ENCODE data around the gene FGF2.

FGF2 gene

DNA sequence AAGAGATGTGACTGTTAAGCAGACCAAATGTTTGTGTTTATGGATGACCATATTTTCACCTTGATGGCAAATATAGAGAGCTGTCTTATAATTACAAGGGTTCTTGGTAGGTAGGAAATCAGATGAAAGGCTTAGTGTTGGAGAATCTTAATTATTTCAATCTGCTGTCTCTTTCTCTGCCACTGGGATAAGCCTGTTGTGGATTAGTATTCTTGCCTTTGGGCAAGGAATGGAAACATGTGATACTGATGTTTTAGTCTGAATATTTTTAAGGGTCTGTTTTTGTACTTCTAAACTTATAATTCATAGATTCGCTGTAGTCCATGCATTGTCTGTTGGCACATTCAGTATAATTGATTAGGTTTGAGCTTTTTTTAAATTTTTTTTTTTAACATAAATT lies 119.5 kb downstream of the FGF2 start:
- Histone ChIP-seq H3K27me3 (replicated peaks; ENCODE audit: insufficient read depth, low read length) (no peaks in the 10 kb centered on the region), H3F3A (ENCODE audit: insufficient read depth, low read length) (no peaks in the 10 kb centered on the region), H3K9me2 (replicated peaks; ENCODE audit: insufficient read depth, low read length) (no peaks in the 10 kb centered on the region), H3K4me1 (ENCODE audit: low read length) (no peaks in the 10 kb centered on the region), H3K27ac (ENCODE audit: low read length) (no peak overlapping the region), H3K4me2 (ENCODE audit: low read depth, low read length) (no peak overlapping the region), H3K36me3 (replicated peaks; ENCODE audit: insufficient read depth, low read length) (peaks cover 4% of the 10 kb centered on the region; the same call in 1 of the 2 replicates), H3K79me2 (ENCODE audit: low read length) (no peaks in the 10 kb centered on the region), H3K9ac (ENCODE audit: low read length) (no peak overlapping the region), H2AFZ (ENCODE audit: low read length) (no peak overlapping the region), H3K4me3 (ENCODE audit: low read length) (no peak overlapping the region), H4K20me1 (ENCODE audit: insufficient read depth, low read length) (no peaks in the 10 kb centered on the region), H3K9me3 (replicated peaks; ENCODE audit: insufficient read depth, low read length) (no peaks in the 10 kb centered on the region)
- no peak for DNase-seq
- TF ChIP-seq EZH2phosphoT487 (IDR thresholded peaks at IDR 0.05; ENCODE audit: low read length) (no peak), EZH2 (optimal IDR thresholded peaks at IDR 0.05; ENCODE audit: low read depth, low read length) (no peak)
- TF ChIP-seq, protein P1, sequence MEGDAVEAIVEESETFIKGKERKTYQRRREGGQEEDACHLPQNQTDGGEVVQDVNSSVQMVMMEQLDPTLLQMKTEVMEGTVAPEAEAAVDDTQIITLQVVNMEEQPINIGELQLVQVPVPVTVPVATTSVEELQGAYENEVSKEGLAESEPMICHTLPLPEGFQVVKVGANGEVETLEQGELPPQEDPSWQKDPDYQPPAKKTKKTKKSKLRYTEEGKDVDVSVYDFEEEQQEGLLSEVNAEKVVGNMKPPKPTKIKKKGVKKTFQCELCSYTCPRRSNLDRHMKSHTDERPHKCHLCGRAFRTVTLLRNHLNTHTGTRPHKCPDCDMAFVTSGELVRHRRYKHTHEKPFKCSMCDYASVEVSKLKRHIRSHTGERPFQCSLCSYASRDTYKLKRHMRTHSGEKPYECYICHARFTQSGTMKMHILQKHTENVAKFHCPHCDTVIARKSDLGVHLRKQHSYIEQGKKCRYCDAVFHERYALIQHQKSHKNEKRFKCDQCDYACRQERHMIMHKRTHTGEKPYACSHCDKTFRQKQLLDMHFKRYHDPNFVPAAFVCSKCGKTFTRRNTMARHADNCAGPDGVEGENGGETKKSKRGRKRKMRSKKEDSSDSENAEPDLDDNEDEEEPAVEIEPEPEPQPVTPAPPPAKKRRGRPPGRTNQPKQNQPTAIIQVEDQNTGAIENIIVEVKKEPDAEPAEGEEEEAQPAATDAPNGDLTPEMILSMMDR (IDR thresholded peaks at IDR 0.05; ENCODE audit: low read length), result no peak

Measured in MM.1S (cell line).